ENCODE data around the gene CCDC141. TPM values are rescaled to one million over a fixed set of nuclear protein-coding genes. Genes with fewer than 3 reads are reported as not detected.

The CCDC141 gene
- total RNA-seq, 2 donors from 2014 or later: 0.42 to 1.0 TPM

DNA sequence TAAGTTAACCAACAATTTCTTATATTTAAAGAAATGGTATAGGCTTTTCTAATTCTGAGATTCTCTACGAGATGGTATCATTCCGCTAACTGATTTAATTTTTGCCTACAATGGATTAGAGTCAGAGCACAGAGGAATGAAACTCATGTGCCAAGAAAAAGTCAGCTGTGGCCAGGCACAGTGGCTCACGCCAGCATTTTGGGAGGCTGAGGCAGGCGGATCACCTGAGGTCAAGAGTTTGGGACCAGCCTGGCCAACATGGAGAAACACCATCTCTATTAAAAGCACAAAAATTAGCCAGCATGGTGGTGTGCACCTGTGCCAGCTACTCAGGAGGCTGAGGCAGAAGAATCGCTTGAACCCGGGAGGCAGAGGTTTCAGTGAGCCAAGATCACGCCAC, 225.8 kb downstream of the CCDC141 start:
- Histone ChIP-seq H3K4me3 (no peak overlapping the region), H3K9me3 (no peaks in the 10 kb centered on the region), H3K4me1 (no peaks in the 10 kb centered on the region), H3K9ac (ENCODE audit: low read depth in 2 of 2, low read length in 2 of 2) (no peak overlapping the region), H3K27me3 (no peaks in the 10 kb centered on the region), H3K36me3 (no peaks in the 10 kb centered on the region), H3K27ac (no peak overlapping the region)
- intact Hi-C loops (cut with DNase I): no loop called here
- no peak for DNase-seq
- TF ChIP-seq, protein P1, sequence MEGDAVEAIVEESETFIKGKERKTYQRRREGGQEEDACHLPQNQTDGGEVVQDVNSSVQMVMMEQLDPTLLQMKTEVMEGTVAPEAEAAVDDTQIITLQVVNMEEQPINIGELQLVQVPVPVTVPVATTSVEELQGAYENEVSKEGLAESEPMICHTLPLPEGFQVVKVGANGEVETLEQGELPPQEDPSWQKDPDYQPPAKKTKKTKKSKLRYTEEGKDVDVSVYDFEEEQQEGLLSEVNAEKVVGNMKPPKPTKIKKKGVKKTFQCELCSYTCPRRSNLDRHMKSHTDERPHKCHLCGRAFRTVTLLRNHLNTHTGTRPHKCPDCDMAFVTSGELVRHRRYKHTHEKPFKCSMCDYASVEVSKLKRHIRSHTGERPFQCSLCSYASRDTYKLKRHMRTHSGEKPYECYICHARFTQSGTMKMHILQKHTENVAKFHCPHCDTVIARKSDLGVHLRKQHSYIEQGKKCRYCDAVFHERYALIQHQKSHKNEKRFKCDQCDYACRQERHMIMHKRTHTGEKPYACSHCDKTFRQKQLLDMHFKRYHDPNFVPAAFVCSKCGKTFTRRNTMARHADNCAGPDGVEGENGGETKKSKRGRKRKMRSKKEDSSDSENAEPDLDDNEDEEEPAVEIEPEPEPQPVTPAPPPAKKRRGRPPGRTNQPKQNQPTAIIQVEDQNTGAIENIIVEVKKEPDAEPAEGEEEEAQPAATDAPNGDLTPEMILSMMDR (IDR thresholded peaks at IDR 0.05): no peak

DNA sequence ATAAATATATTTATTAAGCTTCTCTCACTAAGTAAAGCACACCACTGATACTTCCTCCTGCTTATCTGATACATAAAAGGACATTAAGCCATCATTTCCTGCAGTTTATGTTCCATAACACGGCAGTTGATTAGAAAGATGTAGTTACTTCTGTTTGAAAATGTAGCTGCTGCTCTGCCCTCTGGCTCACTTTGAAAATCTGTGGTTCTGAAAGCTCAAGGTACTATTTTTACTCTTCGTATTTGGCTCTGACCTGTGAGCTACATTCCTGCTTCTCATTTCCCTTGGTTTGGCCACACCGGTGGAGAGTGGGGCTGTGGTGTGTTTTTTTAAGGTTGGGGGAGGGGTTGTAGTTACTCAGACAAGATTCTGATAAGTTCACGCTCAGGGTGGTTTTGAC, 229.9 kb downstream of the CCDC141 start:
- H3K4me1 ChIP-seq: no peaks in the 10 kb centered on the region
- no peak overlapping the region for H3K27ac ChIP-seq
- TF ChIP-seq, protein P1 (IDR thresholded peaks at IDR 0.05): no peak
- H3K9me3 ChIP-seq: no peaks in the 10 kb centered on the region
- intact Hi-C loops (cut with DNase I): no loop called here
- no peaks in the 10 kb centered on the region for H3K27me3 ChIP-seq
- no peak overlapping the region for H3K4me3 ChIP-seq
- H3K36me3 ChIP-seq: no peaks in the 10 kb centered on the region
- no peak for DNase-seq
- H3K9ac ChIP-seq (ENCODE audit: low read depth in 2 of 2, low read length in 2 of 2): no peak overlapping the region

DNA sequence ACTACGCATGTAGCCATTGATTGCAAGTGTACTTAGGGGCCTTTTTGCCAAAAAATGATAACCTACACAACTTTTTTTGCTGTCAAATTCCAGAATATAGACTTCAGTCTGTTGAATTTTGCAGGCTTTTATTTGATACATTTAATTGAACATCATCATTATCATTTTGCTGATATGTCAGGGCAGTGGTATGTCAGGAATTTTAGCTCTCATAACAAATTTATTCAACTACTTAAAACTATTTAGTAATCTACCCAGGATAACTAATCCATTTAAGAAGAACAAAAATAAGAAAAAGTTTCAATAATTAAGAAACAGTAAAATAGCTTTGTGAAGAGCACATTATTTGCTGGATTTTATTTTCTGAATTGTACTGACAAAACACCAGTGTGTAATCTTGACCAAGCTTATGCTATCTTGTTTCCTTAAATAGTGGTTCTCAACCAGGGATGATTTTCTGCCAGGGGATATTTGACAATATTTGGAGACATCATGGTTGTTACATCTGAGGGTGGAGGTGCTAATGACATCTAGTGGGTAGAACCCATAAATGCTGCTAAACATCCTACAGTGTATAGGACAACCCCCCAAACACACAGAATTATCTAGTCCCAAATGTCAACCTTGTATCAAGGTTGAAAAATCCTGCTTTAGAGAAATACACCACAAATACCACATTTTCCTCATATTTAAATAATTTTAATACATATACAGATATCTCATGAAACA, 230.6 kb downstream of the CCDC141 start:
- H3K9ac ChIP-seq (ENCODE audit: low read depth in 2 of 2, low read length in 2 of 2): no peak overlapping the region
- H3K27me3 ChIP-seq: no peaks in the 10 kb centered on the region
- TF ChIP-seq, protein P1 (IDR thresholded peaks at IDR 0.05): no peak
- DNase-seq: no peak
- H3K4me3 ChIP-seq: no peak overlapping the region
- H3K27ac ChIP-seq: no peak overlapping the region
- intact Hi-C loops (cut with DNase I): no loop called here
- H3K36me3 ChIP-seq: no peaks in the 10 kb centered on the region
- no peaks in the 10 kb centered on the region for H3K4me1 ChIP-seq
- no peaks in the 10 kb centered on the region for H3K9me3 ChIP-seq

DNA sequence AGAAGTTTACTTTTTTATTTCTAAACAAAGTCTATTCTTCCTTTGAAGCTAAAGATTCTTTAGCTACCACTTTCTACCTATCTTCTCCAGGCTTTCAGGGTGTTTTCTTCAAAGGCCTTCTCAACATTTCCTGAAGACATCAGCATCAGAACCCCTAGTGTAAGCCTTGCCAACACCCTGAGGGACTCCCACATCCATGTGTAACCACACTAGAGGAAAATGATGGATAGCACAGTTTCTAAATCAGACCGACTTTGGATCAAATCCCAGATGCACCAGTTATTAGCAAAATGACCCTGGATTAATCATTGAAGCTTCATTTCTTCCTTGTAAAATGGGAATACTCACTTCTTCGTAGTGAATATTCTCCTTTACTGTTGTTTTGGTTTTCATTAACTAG, 238.0 kb downstream of the CCDC141 start:
- TF ChIP-seq, protein P1 (IDR thresholded peaks at IDR 0.05): no peak
- DNase-seq: no peak

DNA sequence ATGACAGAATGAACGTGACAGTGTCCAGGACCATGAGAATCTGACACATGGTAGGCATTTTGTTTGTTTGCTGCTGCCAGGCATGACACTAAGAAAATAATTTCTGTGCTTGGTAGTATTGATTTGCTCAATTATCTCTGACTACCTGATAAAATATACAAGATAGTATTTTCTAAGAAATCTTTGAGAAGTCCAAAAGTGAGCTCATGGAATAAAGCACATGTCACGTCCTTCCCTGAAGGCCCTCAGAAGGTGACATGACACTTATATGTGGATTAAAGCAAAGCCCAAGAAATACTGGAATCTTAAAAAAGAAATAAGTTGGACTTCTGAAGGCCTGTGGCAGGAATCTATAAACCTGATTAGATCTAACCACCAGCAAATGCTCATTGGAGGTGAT, 238.9 kb downstream of the CCDC141 start:
- no peaks in the 10 kb centered on the region for H3K4me1 ChIP-seq
- TF ChIP-seq, protein P1 (IDR thresholded peaks at IDR 0.05): no peak
- no peaks in the 10 kb centered on the region for H3K9me3 ChIP-seq
- DNase-seq: no peak
- intact Hi-C loops (cut with DNase I): no loop called here
- H3K27me3 ChIP-seq: no peaks in the 10 kb centered on the region
- no peaks in the 10 kb centered on the region for H3K36me3 ChIP-seq
- H3K9ac ChIP-seq (ENCODE audit: low read depth in 2 of 2, low read length in 2 of 2): no peak overlapping the region
- H3K27ac ChIP-seq: no peak overlapping the region
- H3K4me3 ChIP-seq: no peak overlapping the region

More for the DNA sequence above, 238.0 kb downstream of the CCDC141 start:
- Histone ChIP-seq H3K4me1 (no peaks in the 10 kb centered on the region), H3K9me3 (no peaks in the 10 kb centered on the region), H3K9ac (ENCODE audit: low read depth in 2 of 2, low read length in 2 of 2) (no peak overlapping the region), H3K4me3 (no peak overlapping the region), H3K36me3 (no peaks in the 10 kb centered on the region), H3K27me3 (no peaks in the 10 kb centered on the region), H3K27ac (no peak overlapping the region)
- intact Hi-C loops (cut with DNase I): no loop called here
